ENCODE data around the gene BICD1.
"Not testable (repeated sequence)": the region's sequence is repeated elsewhere in the genome, so short reads cannot be mapped to it uniquely, and the experiment has no call there.

Gene BICD1

DNA sequence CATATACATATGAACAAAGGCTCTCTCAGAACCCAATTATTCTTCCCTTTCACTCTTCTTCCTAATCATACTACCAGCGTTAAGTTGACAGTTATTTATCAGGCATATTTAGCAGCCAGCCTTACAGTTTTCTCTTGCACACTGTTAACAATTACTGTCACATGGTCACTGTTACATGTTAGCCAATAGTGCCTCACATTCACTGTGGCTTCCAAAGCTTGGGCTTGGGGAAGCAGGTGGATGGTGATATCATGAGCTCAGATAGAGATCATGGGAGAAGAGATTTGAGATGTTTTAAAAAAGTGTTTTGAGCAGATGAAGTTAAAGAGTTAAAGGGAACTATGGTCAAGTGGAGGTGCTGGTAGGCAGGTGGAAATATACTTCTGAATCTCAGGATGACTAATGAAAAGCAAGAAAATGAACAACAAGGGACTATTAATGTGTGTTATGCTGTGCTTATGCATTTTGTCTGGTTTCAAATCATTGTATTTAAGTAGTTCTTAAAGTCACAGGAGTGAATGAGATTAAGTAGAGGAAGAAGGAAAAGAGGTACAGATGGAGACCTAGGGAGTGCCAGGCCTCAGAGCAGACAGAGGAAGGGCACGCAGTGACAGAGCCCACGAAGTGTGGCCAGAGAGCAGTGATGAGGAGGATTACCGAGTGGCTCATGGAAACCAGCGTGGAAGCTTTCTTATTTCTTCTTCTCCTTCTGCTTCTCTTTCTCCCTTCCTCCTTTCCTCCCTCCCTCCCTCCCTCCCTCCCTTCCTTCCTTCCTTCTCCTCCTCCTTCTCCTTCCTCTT lies 39.6 kb downstream of the BICD1 start:
- DNase-seq = no peak

DNA sequence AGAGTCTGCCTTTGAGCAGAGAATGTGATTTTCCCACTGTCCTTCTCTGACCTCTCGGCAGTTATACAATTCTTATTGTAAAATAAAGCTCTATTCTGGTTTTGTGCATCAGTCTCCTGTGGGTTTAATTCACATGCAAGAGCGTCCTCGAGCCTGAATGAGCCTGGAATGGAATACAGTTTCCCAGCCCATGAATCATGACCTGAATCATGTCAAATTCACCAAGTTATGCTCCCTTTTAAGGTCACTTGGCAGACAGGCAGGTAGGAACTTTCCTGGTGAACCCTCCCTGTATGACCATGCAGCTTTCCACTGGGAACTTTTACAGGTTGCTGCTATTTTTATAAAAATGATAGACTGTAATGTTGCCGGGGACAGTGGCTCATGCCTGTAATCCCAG lies 41.7 kb downstream of the BICD1 start:
- no peak for DNase-seq

DNA sequence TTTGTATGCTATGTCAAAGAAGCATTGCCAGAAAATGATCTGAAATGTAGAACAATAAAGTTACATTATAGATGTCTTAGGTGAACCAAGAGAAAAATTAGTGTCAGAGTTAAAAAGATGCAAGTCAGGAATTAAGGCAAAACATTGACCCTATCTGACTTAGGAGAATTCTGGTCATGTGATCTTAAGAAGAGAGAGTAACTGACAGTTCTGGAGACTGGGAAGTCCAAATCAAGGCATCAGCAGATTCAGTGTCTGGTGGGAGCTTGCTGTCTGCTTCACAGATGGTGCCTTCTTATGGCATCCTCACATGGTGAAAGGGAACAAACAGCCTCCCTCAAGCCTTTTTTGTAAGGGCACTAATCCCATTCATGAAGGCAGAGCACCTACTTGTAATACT lies 42.8 kb downstream of the BICD1 start:
- DNase-seq = no peak

DNA sequence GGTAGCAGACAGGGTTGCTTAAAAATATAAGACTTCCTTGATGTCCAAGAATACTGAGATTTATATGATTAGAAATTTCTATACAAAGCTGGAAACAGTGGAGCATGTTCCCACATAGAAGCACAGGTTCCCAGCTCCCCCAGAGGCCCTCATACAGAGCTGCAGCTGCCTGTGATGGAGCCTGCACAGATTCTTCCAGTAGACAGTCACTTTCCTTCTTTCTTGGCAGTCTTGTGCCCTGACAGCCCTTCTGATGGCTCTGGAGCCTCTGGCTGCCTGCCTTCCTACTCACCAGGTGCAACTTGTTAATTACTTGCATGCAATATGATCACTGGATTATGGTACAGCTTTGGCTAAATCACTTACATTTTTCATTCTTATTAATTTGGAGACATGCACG lies 44.4 kb downstream of the BICD1 start:
- DNase-seq = no peak

DNA sequence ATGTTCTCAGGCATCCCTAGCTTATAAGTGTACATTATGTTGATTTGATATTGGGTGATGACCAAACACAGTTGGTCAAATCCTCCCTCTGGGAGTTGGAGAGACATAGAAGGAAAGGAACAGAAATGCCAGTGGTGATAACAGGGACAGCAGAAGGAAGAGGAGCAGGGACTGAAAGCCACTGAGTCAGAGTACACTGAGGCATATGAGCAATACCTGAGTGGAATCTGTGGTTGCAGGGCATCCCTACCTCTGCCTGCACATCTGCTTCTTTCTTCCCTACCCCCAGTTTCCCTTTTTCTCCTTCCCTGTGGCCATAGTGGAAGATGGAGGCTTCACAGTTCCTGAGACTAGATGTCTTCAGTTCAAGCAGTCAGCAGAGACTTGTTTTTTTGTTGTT lies 44.9 kb downstream of the BICD1 start:
- no peak for DNase-seq

DNA sequence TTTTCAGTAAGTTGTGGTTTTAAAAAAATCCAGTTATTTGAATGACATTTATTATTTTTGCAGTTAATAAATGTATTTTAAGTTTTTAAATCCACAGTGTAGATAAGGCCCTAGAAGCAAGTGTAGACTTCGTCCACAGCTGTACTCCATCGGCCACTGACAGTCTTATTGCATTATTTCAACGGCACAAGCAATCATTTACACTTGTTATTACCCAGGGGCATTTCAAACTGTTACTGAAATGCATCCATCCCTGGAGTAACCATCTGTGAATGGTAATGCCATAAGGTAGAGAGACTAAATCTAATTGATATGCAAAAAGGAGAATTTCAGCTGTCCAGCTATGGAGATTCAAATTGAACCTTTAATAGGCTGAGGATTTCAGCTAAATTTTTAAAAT lies 48.4 kb downstream of the BICD1 start:
- DNase-seq = no peak

DNA sequence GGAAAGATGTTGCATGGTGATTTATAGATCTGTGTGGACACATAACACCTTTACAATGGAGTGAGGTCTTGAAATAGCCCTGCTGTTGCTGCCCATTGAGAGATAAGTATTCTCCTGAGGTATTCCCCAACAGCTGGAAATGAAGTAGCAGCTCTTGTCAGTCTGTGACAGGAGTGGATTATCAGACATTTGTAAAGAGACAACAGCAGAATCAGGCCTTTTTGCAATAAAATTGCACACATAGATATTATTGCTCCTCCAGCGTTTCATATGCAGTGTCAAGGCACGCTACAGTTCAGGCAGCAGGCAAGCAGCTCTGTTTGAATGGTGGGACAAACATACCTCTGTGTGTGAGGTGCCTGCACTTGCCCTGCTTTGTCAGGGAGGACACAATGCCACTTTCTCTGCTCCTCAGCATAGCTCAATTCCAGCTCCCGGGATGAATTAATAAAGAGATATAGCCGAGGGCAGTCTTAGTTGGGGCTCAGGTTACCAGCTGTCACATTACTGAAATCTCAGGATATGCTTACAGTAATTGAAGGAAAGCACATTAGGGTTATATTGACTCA lies 49.4 kb downstream of the BICD1 start:
- DNase-seq = no peak

DNA sequence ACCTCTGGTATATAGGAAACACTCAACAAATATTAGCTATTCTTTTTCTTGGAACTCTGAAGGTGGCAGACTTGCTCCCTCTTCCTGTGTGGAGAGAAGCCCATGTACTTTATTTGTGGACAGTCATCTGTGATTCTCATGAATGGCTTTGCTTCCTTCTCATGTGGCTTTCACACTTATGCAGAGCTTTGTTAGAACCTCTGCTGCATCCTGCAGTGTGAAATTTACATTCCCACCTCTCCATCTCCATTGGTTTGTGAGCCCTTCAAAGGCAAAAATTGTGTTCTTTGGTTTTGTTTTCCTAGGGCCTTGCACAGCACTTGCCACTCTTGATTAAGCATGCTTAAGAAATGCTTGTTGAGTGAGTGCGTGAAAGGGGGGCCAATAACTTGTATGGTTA lies 51.9 kb downstream of the BICD1 start:
- no peak for DNase-seq

DNA sequence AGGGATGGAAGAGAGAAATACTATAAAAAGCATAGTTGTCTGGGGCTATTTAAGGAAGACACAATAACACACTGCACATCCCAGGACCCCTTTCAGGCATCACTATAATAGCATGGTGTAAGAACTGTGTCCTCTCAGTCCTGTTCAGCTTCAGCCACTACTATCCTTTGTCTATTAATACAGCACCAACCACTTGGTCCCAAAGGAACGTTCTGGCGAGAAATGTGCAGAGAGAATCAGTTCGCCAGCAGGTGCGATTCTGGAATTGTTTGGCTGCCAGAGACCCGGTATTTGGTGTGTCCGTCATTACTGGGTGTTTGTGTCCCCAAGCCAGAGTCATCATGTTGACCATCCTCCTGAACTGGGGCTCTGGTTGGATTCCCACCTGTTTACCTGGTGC lies 52.7 kb downstream of the BICD1 start:
- no peak for DNase-seq

DNA sequence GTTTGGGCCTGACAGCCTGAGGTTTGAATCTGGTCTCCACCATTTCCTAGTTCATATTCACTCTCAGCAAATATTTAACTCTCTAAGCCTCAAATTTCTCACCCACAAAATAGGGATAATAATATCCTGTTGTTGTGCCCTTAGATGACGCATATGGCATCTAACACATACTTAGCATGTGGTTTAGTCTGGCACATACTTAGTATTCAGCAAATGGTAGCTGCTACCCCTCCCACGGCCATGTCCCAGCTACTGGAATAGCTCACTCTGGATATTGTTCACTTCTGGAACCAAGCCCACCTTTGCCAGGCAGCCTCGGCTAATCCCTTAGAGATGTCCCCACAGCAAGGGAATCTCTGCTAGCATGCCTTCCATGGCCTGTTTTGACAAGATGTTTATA lies 53.3 kb downstream of the BICD1 start:
- no peak for DNase-seq

DNA sequence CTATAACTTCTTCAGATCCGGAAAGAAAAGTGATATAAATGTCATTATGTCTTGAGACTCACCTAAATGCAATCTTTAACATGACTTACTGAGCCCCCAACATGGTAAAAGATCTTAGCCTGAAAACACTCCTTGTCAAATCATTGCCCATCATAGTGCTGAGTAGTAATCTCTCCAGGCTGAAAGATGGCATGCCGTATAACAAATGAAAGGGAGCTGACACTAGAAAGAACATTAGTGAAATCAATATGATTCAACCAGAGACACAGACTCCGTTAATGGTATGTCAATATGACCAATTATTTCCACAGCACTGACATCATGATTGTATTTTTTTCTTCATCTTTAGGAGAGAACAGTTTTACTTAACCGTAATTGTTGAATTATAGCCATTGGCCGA lies 54.4 kb downstream of the BICD1 start:
- no peak for DNase-seq

DNA sequence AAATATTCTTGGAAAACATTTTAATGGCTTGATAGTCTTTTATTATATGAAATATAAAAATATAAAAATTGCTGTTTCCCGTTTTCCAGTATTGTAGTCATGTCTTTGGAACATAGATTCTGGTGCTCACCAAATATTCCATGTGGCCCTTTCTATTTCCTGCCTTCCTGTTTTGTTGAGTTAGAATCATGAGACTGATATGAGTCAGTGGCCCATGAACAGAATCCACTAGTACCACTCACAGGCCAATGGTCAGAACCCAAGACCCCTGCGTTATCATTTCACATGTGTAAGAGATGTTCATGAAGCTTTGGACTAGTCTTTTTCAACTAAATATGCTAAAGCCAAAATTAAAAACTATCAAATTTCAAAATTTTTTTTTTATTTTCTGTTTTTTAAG lies 56.9 kb downstream of the BICD1 start:
- DNase-seq = no peak

DNA sequence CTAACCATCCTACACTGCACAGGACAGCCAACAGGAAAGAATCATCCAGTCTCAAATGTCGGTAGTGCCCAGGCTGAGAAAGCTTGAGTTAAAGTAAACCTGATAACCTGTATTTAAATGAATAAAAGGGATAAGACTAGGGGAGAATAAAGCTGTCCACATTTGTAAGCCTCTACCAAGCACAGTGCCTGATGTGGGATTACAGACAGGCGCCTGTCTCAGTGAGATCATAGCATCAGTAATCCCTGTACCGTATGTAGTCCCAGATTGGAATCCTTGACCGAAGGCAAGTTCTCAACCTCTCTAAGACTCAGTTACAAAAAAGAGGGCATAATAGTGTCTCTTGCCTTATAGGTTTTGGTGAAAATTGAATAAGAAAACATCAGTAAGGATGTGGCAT lies 59.9 kb downstream of the BICD1 start:
- no peak for DNase-seq

DNA sequence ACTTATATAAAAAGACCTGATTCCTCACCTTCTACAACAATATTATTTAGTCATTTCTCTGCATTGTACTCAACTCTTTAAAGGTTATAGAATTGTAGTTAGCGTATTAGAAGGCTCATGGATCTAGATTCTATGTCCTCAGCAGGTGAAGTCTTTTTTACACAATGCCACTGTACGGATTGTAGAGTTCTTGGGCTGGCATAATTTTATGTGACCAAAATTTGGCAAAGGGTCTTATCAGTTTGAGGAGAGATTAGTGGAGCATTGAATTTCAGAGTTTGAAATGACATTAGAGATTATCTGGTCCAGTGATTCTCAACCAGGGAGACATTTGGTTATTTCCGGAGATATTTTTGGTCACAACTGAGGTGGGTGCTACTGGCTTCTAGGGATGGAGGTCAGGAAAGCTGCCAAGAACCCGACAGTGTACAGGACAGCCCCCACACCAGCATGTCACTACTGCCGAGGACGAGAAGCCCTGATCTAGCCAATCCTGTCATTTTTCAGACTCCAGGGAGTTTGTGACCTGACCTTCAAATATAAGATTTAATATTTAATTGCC lies 63.9 kb downstream of the BICD1 start:
- no peak for DNase-seq

DNA sequence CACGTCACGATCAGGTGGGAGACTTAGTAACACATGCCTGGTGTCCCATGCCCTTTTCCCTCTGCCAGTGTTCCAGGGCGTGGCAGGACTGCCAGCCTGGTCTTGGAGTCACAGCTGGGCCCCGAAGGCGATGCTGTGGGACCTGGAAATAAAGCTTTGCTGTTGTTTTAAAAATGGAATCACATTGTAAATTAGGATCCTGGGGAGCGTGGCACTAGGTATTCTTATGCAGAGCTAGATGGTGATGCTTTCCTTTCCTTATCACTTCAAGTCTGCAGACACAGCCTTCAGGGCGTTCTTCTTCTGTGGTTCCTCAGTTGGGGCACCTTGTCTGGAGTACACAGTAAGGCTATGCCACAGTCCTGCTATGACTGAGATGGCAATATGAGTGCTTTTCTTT lies 64.6 kb downstream of the BICD1 start:
- DNase-seq = no peak

DNA sequence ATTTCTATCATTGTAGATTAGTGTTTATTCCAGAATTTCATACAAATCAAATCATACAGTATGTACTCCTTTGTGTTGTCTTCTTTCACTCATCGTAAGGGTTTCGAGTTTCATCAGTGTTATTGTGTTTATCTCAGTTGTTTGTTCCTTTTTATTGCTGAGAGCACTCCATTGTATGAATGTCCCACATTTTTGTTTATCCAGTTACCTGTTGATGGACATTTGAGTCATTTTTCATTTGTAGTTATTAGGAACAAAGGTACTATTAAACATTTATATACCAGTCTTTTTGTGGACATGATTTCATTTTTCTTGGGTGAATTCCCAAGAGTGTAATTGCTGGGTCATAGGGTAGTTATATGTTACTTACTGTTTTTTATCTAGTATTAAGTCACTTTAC lies 70.0 kb downstream of the BICD1 start:
- no peak for DNase-seq

DNA sequence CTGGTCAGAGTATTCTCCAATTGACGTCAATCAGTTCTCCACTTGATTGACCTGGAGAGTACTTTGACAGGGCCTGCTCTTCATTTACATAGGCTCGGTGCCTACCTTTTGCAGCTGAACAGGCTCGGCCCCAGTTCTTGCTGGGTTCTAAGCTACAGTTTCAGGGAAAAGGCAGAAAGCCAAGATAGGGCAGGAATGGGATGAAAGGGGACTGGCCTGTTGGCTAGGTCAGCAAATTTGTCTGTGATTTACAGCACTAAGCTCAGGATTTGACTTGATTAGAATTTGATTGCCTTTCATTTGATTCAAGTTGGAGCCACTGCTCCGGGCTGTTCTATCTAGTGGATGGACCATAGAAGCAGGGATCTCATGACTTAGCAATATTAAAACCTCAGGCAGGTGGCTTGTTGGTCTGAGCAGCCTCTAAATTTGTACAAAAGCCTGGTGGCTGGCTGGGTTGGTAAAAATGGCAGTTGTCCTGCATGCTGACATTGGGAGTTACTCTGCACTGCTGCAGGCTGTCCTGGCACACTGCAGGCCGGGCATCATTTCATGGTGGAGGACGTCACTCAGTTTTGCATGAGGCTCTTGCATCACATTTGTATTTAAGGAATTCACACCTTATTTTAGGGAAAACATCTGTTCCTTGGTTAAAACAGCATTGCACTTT lies 71.8 kb downstream of the BICD1 start:
- no peak for DNase-seq

DNA sequence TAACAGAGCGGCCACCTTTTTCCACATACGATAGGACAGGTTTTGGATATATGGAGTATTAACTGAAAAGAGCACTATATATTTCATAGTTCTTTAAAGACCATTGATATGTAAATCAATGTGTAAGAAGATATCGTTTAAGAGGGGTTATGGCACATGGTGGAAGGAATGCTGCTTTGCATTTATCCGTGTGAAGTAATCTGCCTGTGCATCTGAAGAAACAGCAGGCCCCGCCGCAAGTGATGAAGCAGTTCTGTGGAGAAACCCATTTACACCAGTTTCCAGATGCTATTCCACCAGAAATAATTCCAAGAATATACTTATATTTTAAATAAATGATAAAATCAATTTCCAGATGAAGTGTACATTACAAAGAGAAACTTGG lies 72.4 kb downstream of the BICD1 start:
- no peak for DNase-seq

DNA sequence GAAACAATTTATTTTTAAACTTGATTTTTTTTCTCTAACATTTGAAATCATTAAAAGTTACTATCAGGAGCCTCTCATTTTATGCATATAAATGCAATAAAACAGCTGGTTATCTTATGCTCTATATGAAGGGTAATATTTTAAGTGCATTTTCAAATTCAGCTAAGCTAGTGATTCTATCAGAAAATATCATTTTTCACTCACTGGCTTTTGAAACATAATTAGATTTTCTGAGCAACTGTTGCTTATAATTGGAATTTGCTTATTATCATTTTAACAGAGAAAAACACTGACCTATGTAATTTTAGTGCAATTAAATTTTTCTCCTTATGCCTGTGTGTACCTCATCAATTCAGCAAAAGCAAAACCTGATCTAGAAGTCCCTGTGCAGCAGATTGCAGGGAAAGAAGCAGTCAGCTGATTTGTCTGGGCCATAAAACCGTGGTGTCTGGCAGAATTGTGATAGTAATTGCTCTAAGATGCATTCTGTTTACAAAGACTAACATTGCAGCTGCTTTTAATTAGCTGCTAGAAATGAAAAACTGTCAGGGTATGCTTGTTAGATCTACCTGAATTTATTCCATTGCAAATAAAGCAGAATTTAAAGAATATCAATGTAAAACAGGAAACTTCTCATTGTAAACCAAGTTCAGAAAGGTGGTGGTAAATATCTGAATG lies 75.0 kb downstream of the BICD1 start:
- DNase-seq = no peak

DNA sequence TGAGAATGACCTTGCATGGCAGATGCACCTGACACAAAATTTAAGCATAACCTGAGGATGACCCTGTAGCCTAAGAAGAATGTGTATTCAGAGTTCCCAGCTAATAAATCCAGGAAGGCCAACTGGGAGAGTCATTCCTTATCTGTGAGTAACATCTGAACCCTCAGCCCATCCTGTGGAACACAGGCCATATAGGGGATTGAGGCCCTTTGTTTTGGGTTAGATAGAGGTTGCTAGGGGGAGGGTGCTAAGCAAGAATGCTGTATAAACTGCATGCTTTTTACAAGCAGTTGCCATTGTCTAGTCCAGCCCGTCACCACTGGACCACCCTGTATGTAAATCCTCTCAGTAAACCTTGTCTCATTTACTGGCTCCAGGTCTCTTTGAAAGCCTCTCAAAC lies 77.0 kb downstream of the BICD1 start:
- DNase-seq = no peak

DNA sequence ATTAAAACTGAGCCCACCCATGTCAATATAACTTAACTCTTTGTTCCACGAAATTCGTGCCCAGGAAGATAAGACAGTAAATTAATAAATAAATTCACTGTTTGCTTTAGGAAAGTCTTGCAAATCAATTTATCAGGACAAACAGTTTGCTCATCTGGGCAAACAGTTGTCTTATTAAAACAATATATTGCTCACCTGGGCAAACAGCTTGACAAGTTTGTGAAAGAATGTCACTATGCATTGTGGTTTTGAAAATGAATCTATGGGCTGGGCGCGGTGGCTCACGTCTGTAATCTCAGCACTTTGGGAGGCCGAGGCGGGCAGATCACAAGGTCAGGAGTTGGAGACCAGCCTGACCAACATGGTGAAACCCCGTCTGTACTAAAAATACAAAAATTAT lies 80.5 kb downstream of the BICD1 start:
- not testable (repeated sequence) for DNase-seq

DNA sequence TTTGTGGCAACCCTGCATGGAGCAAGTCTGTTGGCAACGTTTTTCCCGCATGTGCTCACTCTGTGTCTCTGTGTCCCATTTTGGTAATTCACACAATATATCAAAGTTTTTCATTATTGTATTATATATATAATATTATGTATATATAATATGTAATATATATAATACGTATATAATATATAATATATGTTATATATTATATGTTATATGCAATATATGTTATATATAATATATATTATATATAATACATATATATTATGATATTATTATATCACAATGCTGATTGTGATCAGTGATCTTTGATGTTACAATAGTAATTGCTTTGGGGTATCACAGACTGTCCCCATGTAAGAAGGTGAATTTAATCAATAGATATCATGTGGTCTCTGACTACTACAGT lies 84.8 kb downstream of the BICD1 start:
- DNase-seq = no peak

All from activated CD4-positive, alpha-beta T cell treated with anti-CD3 and anti-CD28 coated beads for 48 hours (primary cell).